ENCODE results near the gene ADAMTSL3. TPM values are rescaled to one million over a fixed set of nuclear protein-coding genes. Genes with fewer than 3 reads are reported as not detected.
"Not testable (repeated sequence)": the region's sequence is repeated elsewhere in the genome, so short reads cannot be mapped to it uniquely, and the experiment has no call there.

Gene ADAMTSL3
- total RNA-seq, 1 experiment from 2014 or later: 0.08 TPM

- DNase-seq (ENCODE audit: low read depth, low spot score): no peak
- in situ Hi-C loops (cut with HindIII; ENCODE audit: low pct_unique_long_range_greater_than_20kb, low sequenced_read_pairs): no loop called here
Measured at GRCh38 chr15:83955806-83956265, 301.9 kb downstream of the ADAMTSL3 start.

GRCh38 chr15:83956887-83957286 lies 303.0 kb downstream of the ADAMTSL3 start:
- no peak for DNase-seq (ENCODE audit: low read depth, low spot score)
- in situ Hi-C loops (cut with HindIII; ENCODE audit: low pct_unique_long_range_greater_than_20kb, low sequenced_read_pairs): no loop called here

- in situ Hi-C loops (cut with HindIII; ENCODE audit: low pct_unique_long_range_greater_than_20kb, low sequenced_read_pairs): no loop called here
- DNase-seq (ENCODE audit: low read depth, low spot score): peak; percentile 9
Measured at GRCh38 chr15:83959477-83959876, 305.6 kb downstream of the ADAMTSL3 start.

- DNase-seq (ENCODE audit: low read depth, low spot score): no peak
- in situ Hi-C loops (cut with HindIII; ENCODE audit: low pct_unique_long_range_greater_than_20kb, low sequenced_read_pairs): no loop called here
Measured at GRCh38 chr15:83960192-83960829, 306.4 kb downstream of the ADAMTSL3 start.

- in situ Hi-C loops (cut with HindIII; ENCODE audit: low pct_unique_long_range_greater_than_20kb, low sequenced_read_pairs): no loop called here
- no peak for DNase-seq (ENCODE audit: low read depth, low spot score)
Measured at GRCh38 chr15:83961311-83961710, 307.4 kb downstream of the ADAMTSL3 start.

GRCh38 chr15:83964967-83965366 lies 311.0 kb downstream of the ADAMTSL3 start:
- in situ Hi-C loops (cut with HindIII; ENCODE audit: low pct_unique_long_range_greater_than_20kb, low sequenced_read_pairs); DNase-seq (ENCODE audit: low read depth, low spot score): not testable (repeated sequence)

- in situ Hi-C loops (cut with HindIII; ENCODE audit: low pct_unique_long_range_greater_than_20kb, low sequenced_read_pairs): no loop called here
Measured at GRCh38 chr15:83970295-83970890, 316.5 kb downstream of the ADAMTSL3 start.

GRCh38 chr15:83971992-83972391 lies 318.1 kb downstream of the ADAMTSL3 start:
- in situ Hi-C loops (cut with HindIII; ENCODE audit: low pct_unique_long_range_greater_than_20kb, low sequenced_read_pairs): no loop called here
- no peak for DNase-seq (ENCODE audit: low read depth, low spot score)

More at GRCh38 chr15:83970295-83970890, 316.5 kb downstream of the ADAMTSL3 start:
- no peak for DNase-seq (ENCODE audit: low read depth, low spot score)

- in situ Hi-C loops (cut with HindIII; ENCODE audit: low pct_unique_long_range_greater_than_20kb, low sequenced_read_pairs): no loop called here
- DNase-seq (ENCODE audit: low read depth, low spot score): peak; percentile 41
Measured at GRCh38 chr15:83973816-83974215, 319.9 kb downstream of the ADAMTSL3 start.

GRCh38 chr15:83977992-83978391 lies 324.1 kb downstream of the ADAMTSL3 start:
- in situ Hi-C loops (cut with HindIII; ENCODE audit: low pct_unique_long_range_greater_than_20kb, low sequenced_read_pairs): no loop called here
- no peak for DNase-seq (ENCODE audit: low read depth, low spot score)

GRCh38 chr15:83978588-83978987 lies 324.7 kb downstream of the ADAMTSL3 start:
- DNase-seq (ENCODE audit: low read depth, low spot score): no peak
- in situ Hi-C loops (cut with HindIII; ENCODE audit: low pct_unique_long_range_greater_than_20kb, low sequenced_read_pairs): no loop called here

- in situ Hi-C loops (cut with HindIII; ENCODE audit: low pct_unique_long_range_greater_than_20kb, low sequenced_read_pairs): no loop called here
- no peak for DNase-seq (ENCODE audit: low read depth, low spot score)
Measured at GRCh38 chr15:83980637-83981036, 326.7 kb downstream of the ADAMTSL3 start.

- in situ Hi-C loops (cut with HindIII; ENCODE audit: low pct_unique_long_range_greater_than_20kb, low sequenced_read_pairs): no loop called here
- no peak for DNase-seq (ENCODE audit: low read depth, low spot score)
Measured at GRCh38 chr15:83982748-83983147, 328.8 kb downstream of the ADAMTSL3 start.

- in situ Hi-C loops (cut with HindIII; ENCODE audit: low pct_unique_long_range_greater_than_20kb, low sequenced_read_pairs): no loop called here
- DNase-seq (ENCODE audit: low read depth, low spot score): no peak
Measured at GRCh38 chr15:83983634-83984458, 329.9 kb downstream of the ADAMTSL3 start.

GRCh38 chr15:83984601-83985000 lies 330.7 kb downstream of the ADAMTSL3 start:
- in situ Hi-C loops (cut with HindIII; ENCODE audit: low pct_unique_long_range_greater_than_20kb, low sequenced_read_pairs): no loop called here
- no peak for DNase-seq (ENCODE audit: low read depth, low spot score)

- DNase-seq (ENCODE audit: low read depth, low spot score): no peak
- in situ Hi-C loops (cut with HindIII; ENCODE audit: low pct_unique_long_range_greater_than_20kb, low sequenced_read_pairs): no loop called here
Measured at GRCh38 chr15:83991163-83991562, 337.2 kb downstream of the ADAMTSL3 start.

- no peak for DNase-seq (ENCODE audit: low read depth, low spot score)
- in situ Hi-C loops (cut with HindIII; ENCODE audit: low pct_unique_long_range_greater_than_20kb, low sequenced_read_pairs): no loop called here
Measured at GRCh38 chr15:83992324-83993031, 338.6 kb downstream of the ADAMTSL3 start.

GRCh38 chr15:83993591-83993990 lies 339.7 kb downstream of the ADAMTSL3 start:
- DNase-seq (ENCODE audit: low read depth, low spot score): no peak
- in situ Hi-C loops (cut with HindIII; ENCODE audit: low pct_unique_long_range_greater_than_20kb, low sequenced_read_pairs): no loop called here
